Stimulated activated naive CD4-positive, alpha-beta T cell treated with Interleukin-2 at 50 U/mL for 16 hours (primary cell): ENCODE data around the gene TNNC2.
"Not testable (repeated sequence)": the region's sequence is repeated elsewhere in the genome, so short reads cannot be mapped to it uniquely, and the experiment has no call there.

Experiments used
- DNase-seq: peaks from one replicate; lab custom pipeline; 2025; lab: John Stamatoyannopoulos, UW

Gene TNNC2

GRCh38 chr20:45827030-45827652, at the start of gene TNNC2:
Gene TNNC2, minus strand, starts transcription at chr20:45827312. Its CDS starts 64 bp downstream, at chr20:45827248.
- DNase-seq: no peak

- no peak for DNase-seq
Measured at GRCh38 chr20:45874576-45874975, 47.5 kb upstream of the TNNC2 start.

- DNase-seq: not testable (repeated sequence)
Measured at GRCh38 chr20:45874104-45874481, 47.0 kb upstream of the TNNC2 start.

GRCh38 chr20:45873409-45874103, 46.4 kb upstream of the TNNC2 start:
- DNase-seq: no peak

- no peak for DNase-seq
Measured at GRCh38 chr20:45872626-45873025, 45.5 kb upstream of the TNNC2 start.

GRCh38 chr20:45867819-45868176, 40.7 kb upstream of the TNNC2 start:
- DNase-seq: no peak

GRCh38 chr20:45867136-45867818, 40.2 kb upstream of the TNNC2 start:
- DNase-seq: no peak

- no peak for DNase-seq
Measured at GRCh38 chr20:45866454-45866853, 39.3 kb upstream of the TNNC2 start.

GRCh38 chr20:45863543-45864470, 36.7 kb upstream of the TNNC2 start:
- no peak for DNase-seq

- DNase-seq: no peak
Measured at GRCh38 chr20:45861221-45862075, 34.3 kb upstream of the TNNC2 start.

GRCh38 chr20:45860560-45861220, 33.6 kb upstream of the TNNC2 start:
- DNase-seq: no peak

- no peak for DNase-seq
Measured at GRCh38 chr20:45859916-45860315, 32.8 kb upstream of the TNNC2 start.

GRCh38 chr20:45857882-45858216, 30.7 kb upstream of the TNNC2 start:
- peak; percentile 46 for DNase-seq

GRCh38 chr20:45857114-45857881, 30.2 kb upstream of the TNNC2 start, which contains the start of the genes ACOT8 and ZSWIM3:
Gene ACOT8, minus strand, starts transcription at chr20:45857392. Its CDS starts 77 bp downstream, at chr20:45857315.
Gene ZSWIM3, plus strand, starts transcription at chr20:45857614. Its CDS starts 212 bp downstream, at chr20:45857826.
- DNase-seq: peak; percentile 92

- DNase-seq: no peak
Measured at GRCh38 chr20:45853484-45853883, 26.4 kb upstream of the TNNC2 start.

- no peak for DNase-seq
Measured at GRCh38 chr20:45852326-45852725, 25.2 kb upstream of the TNNC2 start.

GRCh38 chr20:45851501-45851900, 24.4 kb upstream of the TNNC2 start:
- no peak for DNase-seq

- DNase-seq: no peak
Measured at GRCh38 chr20:45850926-45851325, 23.8 kb upstream of the TNNC2 start.

GRCh38 chr20:45850238-45850637, 23.1 kb upstream of the TNNC2 start:
- no peak for DNase-seq
